ENCODE results near the gene DOK1.
A peak's percentile ranks its signal among the peaks of the same experiment; 100 is the strongest.

- TF ChIP-seq CTCF (IDR thresholded peaks at IDR 0.05; ENCODE audit: low read depth, low read length, poor library complexity, severe bottlenecking) (peak; percentile 73), EZH2phosphoT487 (IDR thresholded peaks at IDR 0.05; ENCODE audit: borderline replicate concordance, low read length) (no peak)
Observed at GRCh38 chr2:74587664-74588277, 33.3 kb downstream of the DOK1 start.
